BE2C (cell line): ENCODE data around the gene NDRG4.

ENCODE experiments used
- DNase-seq: peaks from one replicate; pipeline ENCODE4 v3.0.0-alpha.2; 2020
- H3K27me3 ChIP-seq: fragments of 250-450 bp; sonication (Bioruptor Pico); 2 replicates; pipeline ENCODE4 v1.5.1; 2020; ENCODE audit warnings: mild to moderate bottlenecking
- H3K36me3 ChIP-seq: fragments of 250-450 bp; sonication (Bioruptor Pico); 2 replicates; pipeline ENCODE4 v1.5.1; 2020; ENCODE audit warnings: mild to moderate bottlenecking
- H3K4me1 ChIP-seq: fragments of 250-450 bp; sonication (Bioruptor Pico); 2 replicates; pipeline ENCODE4 v1.5.1; 2020
- H3K4me3 ChIP-seq: 2 replicates; pipeline ENCODE4 v1.5.1; 2011; ENCODE audit warnings: low read depth, low read length
- H3K9me3 ChIP-seq: fragments of 250-450 bp; sonication (Bioruptor Pico); 2 replicates; pipeline ENCODE4 v1.5.1; 2020
- TF ChIP-seq, protein P1 (sequence below): IDR thresholded peaks from 2 replicates; pipeline ENCODE4 v1.5.1; 2012; ENCODE audit warnings: mild to moderate bottlenecking, low read depth, low read length

Gene NDRG4

GRCh38 chr16:58454856-58455255 lies 45.1 kb upstream of the NDRG4 start:
- peaks cover 34% of the 10 kb centered on the region for H3K4me1 ChIP-seq
- TF ChIP-seq, protein P1, sequence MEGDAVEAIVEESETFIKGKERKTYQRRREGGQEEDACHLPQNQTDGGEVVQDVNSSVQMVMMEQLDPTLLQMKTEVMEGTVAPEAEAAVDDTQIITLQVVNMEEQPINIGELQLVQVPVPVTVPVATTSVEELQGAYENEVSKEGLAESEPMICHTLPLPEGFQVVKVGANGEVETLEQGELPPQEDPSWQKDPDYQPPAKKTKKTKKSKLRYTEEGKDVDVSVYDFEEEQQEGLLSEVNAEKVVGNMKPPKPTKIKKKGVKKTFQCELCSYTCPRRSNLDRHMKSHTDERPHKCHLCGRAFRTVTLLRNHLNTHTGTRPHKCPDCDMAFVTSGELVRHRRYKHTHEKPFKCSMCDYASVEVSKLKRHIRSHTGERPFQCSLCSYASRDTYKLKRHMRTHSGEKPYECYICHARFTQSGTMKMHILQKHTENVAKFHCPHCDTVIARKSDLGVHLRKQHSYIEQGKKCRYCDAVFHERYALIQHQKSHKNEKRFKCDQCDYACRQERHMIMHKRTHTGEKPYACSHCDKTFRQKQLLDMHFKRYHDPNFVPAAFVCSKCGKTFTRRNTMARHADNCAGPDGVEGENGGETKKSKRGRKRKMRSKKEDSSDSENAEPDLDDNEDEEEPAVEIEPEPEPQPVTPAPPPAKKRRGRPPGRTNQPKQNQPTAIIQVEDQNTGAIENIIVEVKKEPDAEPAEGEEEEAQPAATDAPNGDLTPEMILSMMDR, result no peak
- H3K9me3 ChIP-seq, result no peaks in the 10 kb centered on the region
- DNase-seq, result no peak
- no peaks in the 10 kb centered on the region for H3K36me3 ChIP-seq
- H3K4me3 ChIP-seq, result no peak overlapping the region
- no peaks in the 10 kb centered on the region for H3K27me3 ChIP-seq

DNA sequence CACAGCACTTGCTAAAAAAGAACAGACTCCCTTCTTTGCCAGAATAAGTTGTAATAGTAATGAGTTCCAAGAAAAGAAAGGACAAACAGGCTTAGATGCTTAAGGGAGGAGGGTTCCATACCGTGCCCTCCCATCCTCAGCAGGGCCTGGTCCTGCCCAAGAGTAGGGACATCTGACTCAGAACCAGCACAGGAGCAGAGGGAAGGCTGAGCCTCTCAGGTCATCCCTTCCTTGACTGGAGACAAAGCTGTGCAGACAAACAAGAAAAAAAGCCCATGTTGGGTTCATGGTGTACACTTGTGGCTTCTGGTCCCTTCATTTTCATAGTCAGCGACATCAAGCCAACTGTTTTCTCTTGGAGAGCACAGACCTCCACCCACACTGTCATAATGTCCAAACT lies 44.2 kb upstream of the NDRG4 start:
- Histone ChIP-seq H3K36me3 (no peaks in the 10 kb centered on the region), H3K4me1 (peaks cover 26% of the 10 kb centered on the region), H3K9me3 (no peaks in the 10 kb centered on the region), H3K4me3 (no peak overlapping the region), H3K27me3 (no peaks in the 10 kb centered on the region)
- DNase-seq, result no peak
- TF ChIP-seq, protein P1, result no peak

- Histone ChIP-seq H3K36me3 (no peaks in the 10 kb centered on the region), H3K4me1 (peaks cover 21% of the 10 kb centered on the region), H3K27me3 (no peaks in the 10 kb centered on the region), H3K9me3 (no peaks in the 10 kb centered on the region), H3K4me3 (no peak overlapping the region)
- peak; percentile 40 for DNase-seq
- TF ChIP-seq, protein P1, result no peak
These were observed 43.8 kb upstream of the NDRG4 start for GRCh38 chr16:58456193-58456592.

GRCh38 chr16:58458606-58459343 lies 41.2 kb upstream of the NDRG4 start:
- Histone ChIP-seq H3K27me3 (peaks cover 4% of the 10 kb centered on the region), H3K9me3 (no peaks in the 10 kb centered on the region), H3K4me1 (peaks cover 12% of the 10 kb centered on the region; the same call in 1 of the 2 replicates), H3K36me3 (no peaks in the 10 kb centered on the region), H3K4me3 (no peak overlapping the region)
- DNase-seq, result no peak
- TF ChIP-seq, protein P1, result no peak

DNA sequence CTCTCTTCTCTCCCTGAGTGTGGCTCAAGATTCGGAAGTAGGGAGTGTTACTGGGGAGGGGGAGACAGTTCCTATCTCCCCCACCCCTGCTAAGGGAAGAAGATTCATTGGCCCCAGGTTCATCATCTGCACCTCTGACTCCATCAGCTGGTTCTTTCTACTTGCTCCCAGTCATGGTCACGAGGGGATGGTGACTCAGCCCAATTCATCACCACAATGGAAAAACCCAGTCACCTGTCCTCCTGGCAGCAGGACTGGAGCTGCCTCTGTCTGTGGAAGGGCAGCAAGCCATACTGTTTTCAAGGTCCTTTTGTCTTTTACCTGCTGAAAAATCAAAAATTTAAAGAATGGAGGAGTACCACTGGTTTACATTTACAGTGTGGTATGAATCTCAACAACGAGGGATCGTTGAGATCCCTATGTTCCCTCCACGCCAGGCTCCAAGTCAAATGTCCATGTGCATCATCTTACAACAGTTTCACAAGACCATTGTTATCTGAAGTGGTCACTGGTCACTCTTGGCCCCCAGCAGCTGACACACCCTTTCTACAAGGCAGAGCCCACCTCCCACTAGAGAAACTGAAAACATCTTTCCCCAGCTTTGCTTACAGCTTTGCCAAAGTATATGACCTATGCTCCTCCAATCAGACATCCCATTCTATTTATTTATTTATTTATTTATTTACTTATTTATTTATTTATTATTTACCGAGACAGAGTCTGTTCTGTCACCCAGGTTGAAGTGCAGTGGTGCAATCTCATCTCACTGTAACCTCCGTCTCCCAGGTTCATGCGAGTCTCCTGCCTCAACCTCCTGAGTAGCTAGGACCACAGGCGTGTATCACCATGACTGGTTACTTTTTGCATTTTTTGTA lies 40.4 kb upstream of the NDRG4 start:
- Histone ChIP-seq H3K27me3 (peaks cover 12% of the 10 kb centered on the region), H3K4me1 (peaks cover 12% of the 10 kb centered on the region; the same call in 1 of the 2 replicates), H3K9me3 (no peaks in the 10 kb centered on the region), H3K36me3 (no peaks in the 10 kb centered on the region), H3K4me3 (no peak overlapping the region)
- TF ChIP-seq, protein P1, result no peak
- no peak for DNase-seq
